GM18868 (cell line): ENCODE measurements around the gene GXYLT1.
A peak's percentile ranks its signal among the peaks of the same experiment; 100 is the strongest.
"Not testable (repeated sequence)": the region's sequence is repeated elsewhere in the genome, so short reads cannot be mapped to it uniquely, and the experiment has no call there.

Experiments
- ATAC-seq: cut with Tn5 transposase; IDR thresholded peaks from one replicate; pipeline ENCODE4 v1.9.1; 2021; ENCODE audit warnings: mild to moderate bottlenecking, moderate library complexity; ENCODE audit not compliant: unreplicated experiment

The GXYLT1 gene

DNA sequence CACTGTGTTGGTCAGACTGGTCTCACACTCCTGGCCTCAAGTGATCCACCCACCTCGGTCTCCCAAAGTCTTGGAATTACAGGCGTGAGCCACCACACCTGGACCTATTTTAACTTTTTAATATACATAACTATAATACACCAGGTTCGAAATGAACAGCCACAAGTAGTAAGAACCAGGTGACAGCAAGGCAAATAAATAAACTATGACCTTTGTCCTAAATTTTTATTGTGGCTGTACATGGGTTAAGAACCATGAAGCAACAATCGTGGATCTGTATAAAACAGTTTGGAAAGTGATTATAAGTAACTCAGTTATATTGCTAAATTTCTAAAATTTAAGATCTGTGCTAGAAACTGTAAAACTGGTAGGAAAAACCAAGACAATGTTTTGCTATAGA lies 41.5 kb downstream of the GXYLT1 start:
- no peak for ATAC-seq

DNA sequence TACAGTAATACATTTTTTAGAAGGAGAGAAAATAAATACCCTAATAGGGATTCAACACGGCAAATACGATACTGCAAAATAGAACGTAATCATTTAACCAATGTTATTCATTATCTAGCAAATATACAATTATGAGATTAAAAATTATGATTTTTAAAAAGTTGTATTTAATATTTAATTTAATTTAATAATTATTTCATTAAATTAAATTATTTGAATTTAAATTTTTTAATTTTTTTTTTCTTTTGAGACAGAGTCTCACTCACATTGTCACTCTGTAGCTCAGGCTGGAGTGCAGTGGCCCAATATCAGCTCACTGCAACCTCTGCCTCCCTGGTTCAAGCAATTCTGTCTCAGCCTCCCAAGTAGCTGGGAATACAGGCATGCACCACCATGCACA lies 42.0 kb downstream of the GXYLT1 start:
- ATAC-seq: no peak

DNA sequence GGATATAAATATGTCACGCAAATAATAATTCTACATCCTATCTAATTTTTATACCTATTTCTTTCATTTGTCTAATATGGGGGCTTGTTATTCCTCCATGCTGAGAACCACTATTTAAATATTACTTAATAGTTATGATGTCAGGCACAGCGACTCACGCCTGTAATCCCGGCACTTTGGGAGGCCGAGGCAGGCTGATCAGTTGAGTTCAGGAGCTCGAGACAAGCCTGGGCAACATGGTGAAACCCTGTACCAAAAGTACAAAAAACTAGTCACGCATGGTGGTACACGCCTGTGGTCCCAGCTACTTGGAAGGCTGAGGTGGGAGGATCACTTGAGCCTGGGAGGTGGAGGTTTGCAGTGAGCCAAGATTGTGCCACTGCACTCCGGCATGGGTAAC lies 45.2 kb downstream of the GXYLT1 start:
- ATAC-seq: no peak

DNA sequence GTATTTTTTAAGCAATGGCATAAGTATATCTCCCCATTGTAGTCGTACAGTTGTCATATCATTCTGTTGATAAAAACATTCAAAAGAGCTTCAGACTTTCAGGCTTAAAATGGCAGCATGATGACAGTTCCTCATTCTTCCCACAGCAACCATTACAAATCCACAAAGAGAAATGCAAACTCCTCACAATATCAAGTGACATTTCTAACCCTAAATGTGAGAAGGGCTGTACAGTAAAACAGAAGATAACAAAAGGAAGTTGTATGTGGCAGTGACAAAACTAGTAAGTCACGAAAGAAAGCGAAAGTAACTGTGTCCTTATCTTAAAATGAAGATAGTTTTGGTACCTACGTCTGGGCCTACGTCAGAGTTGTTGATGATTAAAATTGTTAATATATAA lies 46.7 kb downstream of the GXYLT1 start:
- ATAC-seq: peak; percentile 92

DNA sequence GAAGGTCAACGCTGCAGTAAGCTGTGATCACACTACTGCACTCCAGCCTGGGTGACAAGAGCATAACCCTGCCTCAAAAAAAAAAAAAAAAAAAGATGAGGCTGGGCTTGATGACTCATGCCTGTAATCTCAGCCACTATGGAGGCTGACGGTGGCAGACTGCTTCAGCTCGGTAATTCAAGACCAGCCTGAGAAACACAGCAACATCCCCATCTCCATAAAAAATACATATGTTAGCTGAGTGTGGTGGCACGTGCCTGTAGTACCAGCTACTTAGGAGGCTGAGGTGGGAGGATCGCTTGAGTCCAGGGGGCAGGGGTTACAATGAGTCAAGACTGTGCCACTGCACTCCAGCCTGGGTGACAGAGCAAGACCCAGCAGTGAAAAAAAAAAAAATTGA lies 50.4 kb downstream of the GXYLT1 start:
- ATAC-seq: no peak

DNA sequence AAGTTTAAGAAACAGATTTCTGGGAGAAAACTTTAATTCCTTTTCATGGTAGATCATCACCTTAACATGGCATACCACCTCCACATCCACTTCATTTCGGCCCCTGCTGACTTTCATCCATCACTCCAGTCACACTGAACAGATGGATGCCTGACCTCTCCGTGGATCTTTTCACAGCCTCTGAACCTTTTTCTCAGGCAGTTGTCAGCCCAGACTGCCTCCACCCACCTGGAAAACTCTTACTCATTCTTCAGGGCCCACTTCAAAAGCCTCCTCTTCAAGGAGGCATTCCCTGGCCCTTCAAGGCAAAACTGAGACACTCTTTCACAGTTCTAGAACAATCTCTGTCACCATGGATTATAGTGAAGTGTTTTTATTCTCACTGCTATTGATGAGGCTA lies 52.9 kb downstream of the GXYLT1 start:
- ATAC-seq: no peak

DNA sequence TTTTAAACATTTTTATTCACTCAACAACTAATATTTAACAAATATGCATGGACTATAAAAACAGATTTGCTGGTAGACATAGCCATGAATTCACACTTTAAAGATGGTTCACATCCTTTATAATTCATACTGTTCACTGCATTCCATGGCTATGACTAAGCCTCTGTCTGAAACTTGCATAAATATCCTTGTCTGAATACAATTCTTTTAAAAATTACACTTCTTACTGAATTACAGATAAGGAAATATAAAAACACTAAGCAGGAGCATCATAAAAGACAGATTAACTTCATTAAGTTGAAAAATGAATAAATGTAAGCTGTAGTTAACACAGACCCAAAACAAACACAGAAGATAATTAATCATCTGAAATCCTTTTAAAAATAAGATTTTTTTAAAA lies 53.8 kb downstream of the GXYLT1 start:
- ATAC-seq: no peak

DNA sequence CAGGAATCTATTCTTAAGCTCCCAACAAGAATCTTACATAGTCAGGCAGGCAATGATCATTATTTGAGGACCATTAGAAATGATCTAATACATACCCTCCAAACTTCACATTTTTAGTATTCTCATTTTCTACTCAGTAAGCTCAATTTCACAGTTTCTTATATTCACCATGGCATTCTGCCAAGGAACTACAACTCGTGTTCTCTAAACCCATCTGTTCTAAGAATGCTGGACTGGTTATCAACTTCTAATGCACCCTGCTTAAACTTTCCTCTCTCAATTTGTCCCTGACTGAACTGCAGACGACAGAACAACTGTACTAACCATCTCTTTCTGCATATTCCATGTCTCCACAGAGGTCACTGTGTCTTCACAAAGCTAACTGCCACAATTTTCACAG lies 58.6 kb downstream of the GXYLT1 start:
- no peak for ATAC-seq

DNA sequence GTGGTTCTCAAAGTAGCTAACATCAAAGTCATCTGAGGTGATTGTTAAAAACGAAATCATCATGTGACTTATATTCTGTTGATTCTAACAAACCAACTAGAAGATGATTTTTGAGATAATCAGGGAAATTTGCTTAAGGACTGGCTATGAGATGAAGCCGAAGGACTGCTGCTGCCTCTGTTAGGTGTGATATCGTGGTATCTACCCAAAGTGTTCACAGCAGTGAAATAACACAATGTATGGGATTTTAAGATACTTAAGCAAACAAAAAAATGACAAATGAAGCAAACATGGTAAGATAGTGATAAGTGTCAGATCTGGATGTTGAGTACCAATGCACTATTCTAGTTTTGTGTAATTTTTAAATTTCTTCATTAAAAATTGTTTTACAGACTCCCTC lies 59.1 kb downstream of the GXYLT1 start:
- no peak for ATAC-seq

DNA sequence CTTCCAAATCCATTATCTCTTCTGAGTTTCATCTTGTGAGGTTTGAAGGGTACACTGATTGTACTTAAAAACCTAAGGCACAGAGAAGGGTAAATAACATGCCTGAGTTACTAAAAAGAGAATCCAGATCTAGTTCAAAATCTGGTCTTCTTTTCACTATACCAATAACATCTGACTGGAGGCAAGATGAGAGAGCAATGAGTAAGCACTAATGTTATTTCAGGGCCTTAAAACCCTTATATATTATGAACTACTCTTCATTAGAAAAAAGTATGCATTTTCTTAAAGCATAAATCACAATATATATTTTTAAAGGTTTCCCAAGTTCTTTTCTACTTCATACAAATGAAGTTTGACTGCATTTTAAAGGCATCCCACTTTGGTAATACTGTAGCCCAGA lies 60.2 kb downstream of the GXYLT1 start:
- no peak for ATAC-seq

DNA sequence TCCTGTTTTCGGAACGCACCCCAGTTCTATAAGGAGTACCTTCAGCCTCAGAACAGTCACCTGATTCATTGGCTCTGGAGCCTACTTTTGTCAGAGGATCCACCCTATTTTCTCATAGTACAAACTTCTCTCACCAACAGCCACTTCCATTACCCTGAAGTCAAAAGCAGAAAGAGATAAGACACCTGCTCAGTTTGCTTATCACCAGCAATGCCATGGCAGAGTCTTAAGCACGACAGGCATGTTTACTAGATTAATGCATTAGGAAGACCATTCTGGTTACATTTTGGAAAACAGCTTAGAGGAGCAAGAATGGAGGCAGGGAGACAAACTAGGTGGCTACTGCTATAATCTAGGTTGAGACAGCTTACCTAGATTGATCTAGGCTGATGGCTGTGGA lies 67.7 kb downstream of the GXYLT1 start:
- ATAC-seq: no peak

DNA sequence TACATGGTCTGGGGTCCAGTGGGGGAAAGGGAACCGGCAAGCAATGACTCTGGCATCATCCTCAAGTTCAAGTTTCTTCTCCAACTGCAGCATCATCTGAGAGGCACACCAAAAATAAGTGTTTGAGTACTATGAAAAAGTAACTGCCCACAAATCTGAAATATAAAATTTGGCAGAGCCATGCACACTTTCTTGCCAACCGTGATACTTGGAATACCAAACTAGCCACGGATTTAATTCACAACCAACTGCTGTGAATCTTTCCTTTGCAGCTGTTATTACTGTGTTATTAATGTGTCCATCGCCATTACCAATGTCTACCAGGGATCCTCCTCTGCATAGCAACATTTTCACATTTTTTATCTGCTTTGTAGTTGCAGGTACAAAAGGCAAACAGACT lies 74.6 kb downstream of the GXYLT1 start:
- ATAC-seq: no peak

DNA sequence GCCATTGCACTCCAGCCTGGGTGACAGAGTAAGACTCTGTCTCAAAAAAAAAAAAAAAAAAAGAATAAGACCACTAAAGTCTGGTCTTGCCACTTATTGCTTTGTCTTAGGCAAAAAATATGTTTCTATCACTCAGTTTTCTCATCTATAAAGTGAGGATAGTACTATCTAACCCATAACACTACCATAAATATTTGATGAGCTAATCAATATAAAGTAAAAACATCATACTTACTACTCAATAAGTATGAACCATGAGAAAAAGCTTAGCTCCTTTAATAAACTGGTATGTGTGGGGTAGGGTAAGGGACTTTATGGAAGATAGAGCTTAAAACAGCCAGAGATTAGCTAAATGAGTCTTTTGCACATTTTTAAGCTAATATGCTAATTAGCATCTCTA lies 85.5 kb downstream of the GXYLT1 start:
- ATAC-seq: no peak

DNA sequence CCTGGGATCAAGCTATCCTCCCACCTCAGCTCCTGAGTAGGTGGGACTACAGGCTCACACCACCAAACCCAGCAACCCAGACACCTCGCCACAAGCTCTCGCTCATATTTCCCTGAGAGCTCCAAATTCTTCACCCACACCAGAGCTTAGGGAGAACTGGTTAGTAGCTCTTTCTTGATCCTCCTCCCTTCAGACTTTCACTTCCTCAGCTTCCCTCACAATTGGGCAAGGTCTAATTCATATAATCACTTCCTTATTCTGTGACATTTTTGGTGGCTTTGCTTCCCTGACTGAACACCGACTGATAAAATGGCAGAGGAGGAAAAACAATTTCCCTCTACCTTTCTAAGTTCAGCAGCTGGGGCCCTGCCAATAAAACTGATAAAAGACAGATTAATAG lies 88.5 kb downstream of the GXYLT1 start:
- ATAC-seq: peak; percentile 98

DNA sequence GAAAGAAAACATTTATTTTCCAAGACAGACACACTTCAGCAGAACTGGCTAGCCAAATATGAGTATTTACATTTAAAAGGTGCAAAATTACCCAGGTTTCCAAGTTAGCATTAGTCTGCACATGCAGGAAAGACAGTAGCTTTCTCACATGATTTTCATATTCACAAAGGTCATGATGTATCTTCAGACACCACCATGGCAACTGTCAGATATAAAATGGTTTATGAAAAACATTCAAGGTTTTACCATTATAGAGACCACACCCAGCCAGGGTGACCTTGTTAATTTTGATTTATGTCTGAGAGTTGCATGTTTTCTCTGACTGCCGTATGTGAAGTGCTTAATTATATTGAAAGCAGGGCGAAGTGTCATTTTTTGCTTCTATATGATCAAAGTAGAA lies 91.2 kb downstream of the GXYLT1 start:
- no peak for ATAC-seq

DNA sequence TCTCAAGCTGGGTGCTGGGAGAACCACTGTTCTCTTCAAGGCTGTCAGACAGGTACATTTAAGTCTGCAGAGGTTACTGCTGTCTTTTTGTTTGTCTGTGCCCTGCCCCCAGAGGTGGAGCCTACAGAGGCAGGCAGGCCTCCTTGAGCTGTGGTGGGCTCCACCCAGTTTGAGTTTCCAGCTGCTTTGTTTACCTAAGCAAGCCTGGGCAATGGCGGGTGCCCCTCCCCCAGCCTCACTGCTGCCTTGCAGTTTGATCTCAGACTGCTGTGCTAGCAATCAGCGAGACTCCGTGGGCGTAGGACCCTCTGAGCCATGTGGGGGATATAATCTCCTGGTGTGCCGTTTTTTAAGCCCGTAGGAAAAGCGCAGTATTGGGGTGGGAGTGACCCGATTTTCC lies 95.7 kb downstream of the GXYLT1 start:
- not testable (repeated sequence) for ATAC-seq

DNA sequence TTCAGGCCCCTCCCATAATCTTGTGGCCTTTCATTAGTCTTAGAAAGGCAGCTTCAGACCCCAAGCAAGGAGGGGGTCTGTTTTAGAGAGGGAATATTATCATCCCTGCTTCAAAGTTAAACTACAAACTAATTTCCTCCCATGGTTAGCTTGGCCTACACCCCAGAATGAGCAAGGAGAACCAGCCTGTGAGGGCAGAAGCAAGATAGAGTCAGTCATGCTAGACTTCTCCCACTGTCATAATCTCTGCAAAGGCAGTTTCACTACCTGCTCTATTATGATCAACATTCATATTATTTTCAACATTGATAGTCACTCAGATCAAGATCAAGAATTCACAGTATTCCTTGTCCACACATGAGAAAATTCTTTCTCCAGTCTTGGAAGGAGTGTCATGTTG lies 105.1 kb downstream of the GXYLT1 start:
- peak; percentile 80 for ATAC-seq

DNA sequence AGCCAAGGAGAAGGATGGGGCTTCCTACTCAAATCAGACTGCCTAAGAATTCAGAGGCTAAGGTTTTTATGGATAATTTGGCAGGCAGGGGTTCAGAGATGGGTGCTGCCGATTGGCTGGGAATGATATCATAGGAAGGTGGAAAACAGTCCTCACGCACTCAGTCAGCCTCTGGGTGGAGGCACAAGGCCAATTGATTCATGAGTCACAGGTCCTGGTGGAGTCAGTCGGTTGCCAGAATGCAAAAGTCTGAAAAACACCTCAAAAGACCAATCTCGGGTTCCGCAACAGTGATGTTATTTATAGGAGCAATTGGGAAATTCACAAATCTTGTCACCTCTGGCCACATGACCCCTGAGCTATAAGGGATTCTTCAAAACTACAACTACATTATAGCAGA lies 105.5 kb downstream of the GXYLT1 start:
- peak; percentile 19 for ATAC-seq

DNA sequence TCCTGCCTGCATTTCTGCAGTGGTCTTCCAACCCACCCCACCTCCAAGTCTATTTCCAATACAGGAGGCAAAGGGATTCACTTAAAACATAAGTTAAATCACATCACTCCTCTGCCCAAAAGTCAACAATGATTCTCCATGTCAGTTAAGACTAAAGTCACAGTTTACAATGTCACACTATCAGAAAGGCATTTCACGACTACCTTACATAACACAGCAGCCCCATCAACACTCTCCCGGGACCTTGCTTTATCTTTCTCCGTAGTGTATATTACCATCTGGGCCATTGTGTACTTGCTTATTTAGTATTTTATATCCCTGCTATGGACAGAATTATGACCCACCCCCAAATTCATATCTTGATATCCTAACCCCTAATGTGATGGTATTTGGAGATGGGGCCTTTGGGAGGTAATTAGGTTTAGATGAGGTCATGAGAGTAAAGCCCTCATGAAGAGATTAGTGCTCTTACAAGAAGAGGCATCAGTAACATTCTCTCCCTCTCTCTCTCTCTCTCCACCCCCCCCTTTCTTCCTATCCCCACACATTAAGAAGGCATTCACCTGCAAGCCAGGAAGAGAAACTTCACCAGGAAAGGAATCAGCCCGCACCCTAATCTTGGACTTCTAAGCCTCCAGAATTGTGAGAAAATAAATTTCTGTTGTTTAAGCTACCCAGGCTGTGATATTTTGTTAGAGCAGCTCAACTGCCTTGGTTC lies 112.7 kb downstream of the GXYLT1 start:
- ATAC-seq: no peak
